Right kidney (tissue), 1 donor: ENCODE data around the gene PIK3R1.

Experiments used
- DNase-seq: peaks from one replicate; pipeline ENCODE4 v3.0.0-alpha.2; 2016

Gene PIK3R1

DNA sequence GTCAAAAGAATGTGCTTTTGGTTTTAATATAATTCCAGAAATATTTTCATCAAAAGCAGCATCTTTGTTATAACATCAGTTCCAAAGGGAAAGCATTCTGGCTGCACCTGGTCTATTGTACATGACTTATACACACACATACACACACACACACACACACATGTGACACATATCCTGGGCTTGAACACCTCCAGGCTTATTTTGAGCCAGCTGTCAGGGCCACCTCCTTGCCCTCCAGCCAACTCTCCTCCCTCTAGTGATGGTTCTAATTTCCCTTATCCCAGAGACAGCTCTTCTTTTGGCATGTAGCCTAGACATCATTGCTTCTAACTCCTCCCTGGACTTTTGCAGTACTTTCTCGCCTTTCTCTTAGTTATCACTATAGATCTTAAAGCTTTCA lies 115.0 kb downstream of the PIK3R1 start:
- DNase-seq, result no peak

- DNase-seq, result no peak
Observed at GRCh38 chr5:68331192-68332079, 115.9 kb downstream of the PIK3R1 start.

- DNase-seq, result no peak
Observed at GRCh38 chr5:68332080-68332451, 116.5 kb downstream of the PIK3R1 start.

- DNase-seq, result no peak
Observed at GRCh38 chr5:68332556-68332955, 117.0 kb downstream of the PIK3R1 start.

DNA sequence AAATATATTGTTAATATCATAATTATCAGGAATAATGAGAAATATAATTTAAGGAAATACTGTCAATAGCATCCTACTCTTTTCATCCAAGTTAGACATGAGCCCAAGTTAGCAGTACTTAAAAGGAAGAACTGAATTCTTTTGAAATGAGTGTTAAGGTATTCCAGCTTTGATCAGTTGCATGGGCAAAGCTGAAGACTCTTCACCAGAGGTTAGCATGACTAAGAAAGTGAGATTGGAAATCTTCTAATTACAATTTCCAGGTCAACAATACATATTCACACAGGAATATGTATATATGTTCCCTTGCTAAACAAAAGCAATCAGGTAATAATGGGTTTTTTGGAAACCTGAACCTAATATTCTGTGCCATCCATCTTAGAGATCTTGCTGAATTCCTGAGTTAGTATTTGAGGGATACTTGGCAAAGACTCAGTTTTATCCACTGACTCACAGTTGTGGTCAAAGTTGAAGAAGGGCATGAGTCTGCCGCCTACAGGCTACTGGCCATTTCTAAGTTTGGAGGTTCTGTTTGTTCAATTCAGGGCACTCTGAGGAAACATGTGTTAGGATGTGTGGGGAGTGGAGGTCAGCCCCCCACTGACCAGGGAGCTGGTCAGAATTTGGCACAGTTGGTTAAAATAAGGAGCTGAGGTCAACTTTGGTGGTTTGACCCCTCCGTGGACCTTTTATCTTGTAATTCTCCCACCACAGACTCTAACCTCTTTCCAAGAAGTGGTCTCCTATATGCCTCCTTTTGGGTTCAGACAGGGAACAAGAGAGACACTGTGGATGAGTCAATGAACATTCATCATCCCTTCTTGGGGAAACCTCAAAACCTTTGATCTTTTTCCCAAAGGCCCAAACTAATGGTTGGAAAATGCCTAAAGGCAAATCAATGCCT lies 118.3 kb downstream of the PIK3R1 start:
- no peak for DNase-seq

DNA sequence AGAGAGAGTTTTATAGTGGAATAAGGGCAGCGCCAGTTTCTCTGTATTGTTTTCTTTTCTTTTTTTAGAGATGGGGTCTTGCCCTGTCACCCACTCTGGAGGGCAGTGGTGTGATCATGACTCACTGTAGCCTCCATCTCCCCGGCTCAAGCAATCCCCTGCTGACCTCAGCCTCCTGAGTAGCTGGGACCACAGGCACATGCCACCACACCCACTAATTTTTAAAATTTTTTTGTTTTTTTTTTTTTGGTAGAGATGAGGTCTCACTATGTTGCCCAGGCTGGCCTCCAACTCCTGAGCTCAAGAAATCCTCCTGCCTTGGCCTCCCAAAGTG lies 119.0 kb downstream of the PIK3R1 start:
- DNase-seq, result no peak

DNA sequence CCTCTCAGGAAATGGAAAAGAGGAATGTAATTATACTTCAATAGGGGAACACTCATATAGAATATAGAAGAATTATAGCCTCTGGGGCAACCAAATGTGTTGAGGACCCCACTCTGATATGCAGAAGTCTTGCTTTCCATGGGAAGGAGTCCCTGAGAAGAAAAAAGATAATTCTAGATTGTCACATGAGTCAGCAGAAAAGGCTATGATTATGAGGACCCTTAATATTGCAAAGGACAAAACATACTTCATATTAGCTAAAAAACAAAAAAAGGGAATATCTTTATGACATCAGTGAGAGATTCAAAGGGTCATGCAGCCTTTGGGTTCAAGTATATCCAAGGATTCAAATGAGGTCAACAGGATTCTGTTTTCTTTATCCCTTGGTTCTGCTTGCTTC lies 119.5 kb downstream of the PIK3R1 start:
- DNase-seq, result no peak

GRCh38 chr5:68336200-68336599 lies 120.6 kb downstream of the PIK3R1 start:
- DNase-seq, result no peak

GRCh38 chr5:68337235-68337634 lies 121.7 kb downstream of the PIK3R1 start:
- DNase-seq, result no peak

- no peak for DNase-seq
Observed at GRCh38 chr5:68339921-68340321, 124.4 kb downstream of the PIK3R1 start.

- no peak for DNase-seq
Observed at GRCh38 chr5:68341006-68341405, 125.5 kb downstream of the PIK3R1 start.

GRCh38 chr5:68342693-68343092 lies 127.1 kb downstream of the PIK3R1 start:
- no peak for DNase-seq

- no peak for DNase-seq
Observed at GRCh38 chr5:68343421-68343826, 127.9 kb downstream of the PIK3R1 start.

DNA sequence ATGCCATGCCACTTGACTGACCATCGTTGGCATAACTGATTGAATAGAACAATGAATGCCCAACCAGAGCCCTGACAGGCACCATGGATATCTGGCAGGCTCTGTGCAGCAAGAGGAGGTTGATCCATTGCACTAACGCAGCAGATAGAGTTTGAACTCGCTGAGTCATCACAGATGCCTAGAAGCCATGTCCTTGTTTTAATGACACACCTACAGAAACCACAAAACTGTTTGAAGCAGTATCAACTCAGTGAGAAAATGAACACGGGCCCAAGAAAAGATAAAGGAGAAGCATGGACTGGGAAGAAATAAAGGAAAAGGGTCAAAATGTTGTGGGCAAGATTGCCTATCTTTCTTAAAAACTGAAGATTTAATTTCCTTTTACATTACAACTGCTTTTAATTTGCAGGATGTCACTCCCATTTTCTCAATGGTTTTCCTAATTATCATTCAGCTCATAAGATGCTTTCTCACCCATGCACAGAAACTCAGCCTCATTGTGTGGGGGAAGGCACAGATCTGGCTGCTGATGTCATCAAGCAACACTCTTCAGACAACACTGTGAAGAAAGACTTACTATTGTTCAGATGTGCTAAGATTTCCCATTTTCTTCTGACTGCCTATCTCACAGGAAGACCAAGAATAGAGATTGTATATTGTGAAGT lies 129.0 kb downstream of the PIK3R1 start:
- no peak for DNase-seq

DNA sequence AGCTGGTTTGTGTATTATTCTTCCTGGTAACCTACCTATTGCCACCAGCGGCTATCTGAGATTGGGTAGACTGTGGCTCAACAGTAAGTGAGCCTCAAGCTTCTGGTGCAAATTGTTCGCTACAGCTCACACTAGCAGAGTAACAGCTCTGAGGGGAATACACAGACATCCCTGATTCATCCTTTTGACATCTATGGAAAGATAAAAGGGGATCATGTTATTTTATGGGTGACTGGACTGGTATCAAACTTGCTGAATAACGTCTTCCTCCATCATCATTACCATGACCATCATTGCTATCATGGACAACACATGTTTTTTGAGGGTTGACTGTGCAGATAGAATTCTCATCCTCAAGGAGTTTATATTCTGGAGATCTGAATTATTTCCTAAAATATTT lies 129.6 kb downstream of the PIK3R1 start:
- no peak for DNase-seq

DNA sequence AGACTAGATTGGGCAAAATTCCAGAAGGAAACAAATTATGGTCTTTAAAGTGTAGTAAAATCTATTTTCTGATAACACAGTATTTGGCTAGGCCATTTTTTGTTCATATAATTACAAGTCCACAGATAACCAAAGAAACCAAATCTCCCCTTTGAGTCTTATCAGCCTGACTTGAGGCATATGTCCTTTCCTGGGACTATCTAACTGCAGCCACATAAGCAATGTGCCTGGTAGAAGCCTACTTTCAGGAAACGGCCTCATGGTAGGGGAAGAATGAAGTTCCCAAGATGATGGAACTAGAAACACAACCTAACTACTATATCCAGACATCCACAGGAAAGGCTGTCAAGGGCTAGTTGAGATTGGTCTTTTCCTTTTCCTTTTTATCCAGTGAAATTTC lies 130.0 kb downstream of the PIK3R1 start:
- DNase-seq, result no peak

DNA sequence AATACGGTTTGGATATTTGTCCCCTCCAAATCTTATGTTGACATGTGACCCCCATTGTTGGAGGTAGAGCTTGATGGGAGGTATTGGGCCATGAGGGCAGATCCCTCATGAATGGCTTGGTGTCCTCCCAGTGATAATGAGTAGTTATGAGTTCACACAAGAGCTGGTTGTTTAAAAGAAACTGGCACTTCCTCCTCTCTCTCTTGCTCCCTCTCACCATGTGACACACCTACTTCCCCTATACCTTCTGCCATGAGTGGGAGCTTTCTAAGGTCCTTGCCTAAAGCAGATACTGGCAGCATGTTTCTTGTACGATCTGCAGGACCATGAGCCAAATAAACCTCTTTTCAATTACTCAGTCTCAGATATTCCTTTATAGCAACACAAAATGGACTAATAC lies 132.0 kb downstream of the PIK3R1 start:
- DNase-seq, result no peak

GRCh38 chr5:68348447-68349222 lies 133.1 kb downstream of the PIK3R1 start:
- no peak for DNase-seq

- no peak for DNase-seq
Observed at GRCh38 chr5:68350176-68350575, 134.6 kb downstream of the PIK3R1 start.
